HCT116 (cell line): ENCODE data around the gene HMGN2. TPM values are rescaled to one million over a fixed set of nuclear protein-coding genes. Genes with fewer than 3 reads are reported as not detected.

Experiments used
- ATAC-seq: fragments of 200-7000 bp; cut with Tn5 transposase; 2 replicates; pipeline ENCODE4 v1.9.1; 2020; ENCODE audit warnings: mild to moderate bottlenecking, moderate library complexity
- BruUV-seq: library from RNA; stranded (reverse); fragments of 400-500 nt; replicated peaks from 2 replicates; lab custom pipeline; 2021; lab: Mats Ljungman, UMichigan
- CTCF ChIA-PET: fragments of 300-600 bp; sonication (Branson Sonifier 250); formaldehyde crosslinking; loops from one replicate; lab custom pipeline; 2021; ENCODE audit warnings: antibody characterized with exemption; lab: Charles Lee
- POLR2A ChIA-PET: fragments of 300-600, 350-600 bp; sonication (Branson Sonifier 250); formaldehyde crosslinking; loops from one replicate; lab custom pipeline; 2021; ENCODE audit warnings: antibody characterized with exemption; lab: Charles Lee
- RAD21 ChIA-PET, 2 experiments: fragments of 300-600 bp; sonication (Branson Sonifier 250); formaldehyde crosslinking; loops; one replicate each; lab custom pipeline; 2023; ENCODE audit warnings: low total read pairs in 2 of 2; ENCODE audit not compliant: uncharacterized antibody in 2 of 2, unreplicated experiment in 2 of 2, low non-redundant PET in 1 of 2; lab: Charles Lee
- DNase-seq: peaks from one replicate; pipeline ENCODE4 v3.0.0-alpha.2; 2010; ENCODE audit warnings: low read depth, low spot score
- H2AFZ ChIP-seq: fragments of 200-600 bp; shearing (Covaris generic), sonication (generic); 2 replicates; pipeline ENCODE4 v1.6.1; 2017; ENCODE audit warnings: low read depth, mixed run types, mixed read lengths, antibody characterized with exemption, low read length; ENCODE audit not compliant: poor library complexity, severe bottlenecking
- H3K27ac ChIP-seq: 2 replicates; pipeline ENCODE4 v1.5.1; 2012; ENCODE audit warnings: low read depth, low read length
- H3K27me3 ChIP-seq: fragments of 200-600 bp; sonication (generic); 2 replicates; pipeline ENCODE4 v1.6.1; 2016; ENCODE audit warnings: mixed run types, low read length, mixed read lengths; ENCODE audit not compliant: insufficient read depth
- H3K36me3 ChIP-seq, 2 experiments: fragments of 200-500 bp in 1 of 2; fragments of 200-600 bp in 1 of 2; sonication (Bioruptor generic) in 1 of 2; sonication (generic) in 1 of 2; 2 replicates each; pipeline versions ENCODE4 v1.5.1 to v1.6.1; 2014 to 2016; ENCODE audit warnings: low read length in 2 of 2, inconsistent platforms in 1 of 2, mixed read lengths in 1 of 2, mixed run types in 1 of 2; ENCODE audit not compliant: insufficient read depth in 2 of 2, control insufficient read depth in 1 of 2
- H3K4me1 ChIP-seq, 2 experiments: fragments of 200-600 bp in 1 of 2; sonication (generic) in 1 of 2; 2 replicates each; pipeline versions ENCODE4 v1.5.1 to v1.6.1; 2012 to 2017; ENCODE audit warnings: low read length in 2 of 2, inconsistent platforms in 1 of 2, mild to moderate bottlenecking in 1 of 2, mixed read lengths in 1 of 2, mixed run types in 1 of 2, moderate library complexity in 1 of 2; ENCODE audit not compliant: insufficient read depth in 2 of 2, control insufficient read depth in 1 of 2
- H3K4me2 ChIP-seq: fragments of 200-600 bp; sonication (generic); 2 replicates; pipeline ENCODE4 v1.6.1; 2017; ENCODE audit warnings: mixed run types, low read length, mixed read lengths
- H3K4me3 ChIP-seq, 2 experiments: fragments of 200-600 bp in 1 of 2; sonication (generic) in 1 of 2; replicated peaks in 1 of 2; 2 replicates each; pipeline ENCODE4 v1.5.1; 2011 to 2016; ENCODE audit warnings: low read length in 2 of 2, control low read depth in 1 of 2, low read depth in 1 of 2, mild to moderate bottlenecking in 1 of 2, mixed read lengths in 1 of 2, mixed run types in 1 of 2
- H3K79me2 ChIP-seq: fragments of 200-600 bp; sonication (generic); 2 replicates; pipeline ENCODE4 v1.6.1; 2017; ENCODE audit warnings: mild to moderate bottlenecking, mixed run types, low read length, moderate library complexity, mixed read lengths; ENCODE audit not compliant: insufficient read depth
- H3K9ac ChIP-seq: fragments of 200-600 bp; sonication (generic); 2 replicates; pipeline ENCODE4 v1.6.1; 2016; ENCODE audit warnings: low read length, mixed read lengths
- H3K9me2 ChIP-seq: fragments of 200-600 bp; sonication (generic), shearing (Covaris generic); 2 replicates; pipeline ENCODE4 v1.6.1; 2017; ENCODE audit warnings: mixed run types, mild to moderate bottlenecking, moderate library complexity; ENCODE audit not compliant: insufficient read depth
- H3K9me3 ChIP-seq, 2 experiments: fragments of 200-500 bp in 1 of 2; fragments of 200-600 bp in 1 of 2; sonication (Bioruptor generic) in 1 of 2; sonication (generic) in 1 of 2; 2 replicates each; pipeline ENCODE4 v1.6.1; 2014 to 2017; ENCODE audit warnings: low read length in 2 of 2, mixed read lengths in 2 of 2, inconsistent platforms in 1 of 2, low read depth in 1 of 2, mild to moderate bottlenecking in 1 of 2, mixed run types in 1 of 2, moderate library complexity in 1 of 2; ENCODE audit not compliant: control insufficient read depth in 1 of 2, insufficient read depth in 1 of 2
- H4K20me1 ChIP-seq: fragments of 200-600 bp; sonication (generic), shearing (Covaris generic); 2 replicates; pipeline ENCODE4 v1.6.1; 2017; ENCODE audit warnings: mixed run types, mild to moderate bottlenecking, moderate library complexity; ENCODE audit not compliant: insufficient read depth
- EZH2 ChIP-seq: fragments of 200-600 bp; sonication (generic); IDR thresholded peaks from 2 replicates; pipeline ENCODE4 v1.6.1; 2017; ENCODE audit warnings: antibody characterized with exemption, mixed run types
- FOSL1 ChIP-seq: IDR thresholded peaks from 2 replicates; pipeline ENCODE4 v1.6.1; 2012; ENCODE audit warnings: low read depth
- POLR2AphosphoS5 ChIP-seq: IDR thresholded peaks from 2 replicates; pipeline ENCODE4 v1.6.1; 2011; ENCODE audit warnings: mild to moderate bottlenecking, low read depth, low read length, moderate library complexity
- RAD21 ChIP-seq: IDR thresholded peaks from 2 replicates; pipeline ENCODE4 v1.6.1; 2012; ENCODE audit warnings: low read depth, mild to moderate bottlenecking
- YY1 ChIP-seq: IDR thresholded peaks from 2 replicates; pipeline ENCODE4 v1.6.1; 2011; ENCODE audit warnings: low read length, low read depth, moderate library complexity, mild to moderate bottlenecking; ENCODE audit not compliant: insufficient replicate concordance; ENCODE audit errors: extremely low read depth
- ZNF274 ChIP-seq: fragments of 200-500 bp; sonication (Bioruptor generic); IDR thresholded peaks from 2 replicates; pipeline ENCODE4 v1.6.1; 2014; ENCODE audit warnings: mild to moderate bottlenecking, low read depth, low read length, inconsistent platforms
- intact Hi-C: fragments of 100-400 bp; cut with micrococcal nuclease; formaldehyde crosslinking; loops from 2 replicates; pipeline ENCODE4 v1.10.0; 2022
- total RNA-seq: library from RNA; stranded (reverse); gene quantifications from one replicate; pipeline ENCODE4 v1.2.1, GENCODE V29; 2021; ENCODE audit not compliant: unreplicated experiment
- TF ChIP-seq, protein P1 (sequence below), 3 experiments: fragments of 200-600 bp in 1 of 3; sonication (generic) in 1 of 3; IDR thresholded peaks in 2 of 3; conservative IDR thresholded peaks in 1 of 3; 2 replicates each; pipeline ENCODE4 v1.5.1; 2012 to 2017; ENCODE audit warnings: low read depth in 2 of 3, low read length in 2 of 3, antibody characterized with exemption in 1 of 3, borderline replicate concordance in 1 of 3, control low read depth in 1 of 3, mild to moderate bottlenecking in 1 of 3, mixed read lengths in 1 of 3, mixed run types in 1 of 3, moderate library complexity in 1 of 3; ENCODE audit not compliant: insufficient read depth in 1 of 3
- TF ChIP-seq, protein P2 (sequence below): IDR thresholded peaks from 2 replicates; pipeline ENCODE4 v1.6.1; 2012
- TF ChIP-seq, protein P3 (sequence below): IDR thresholded peaks from 2 replicates; pipeline ENCODE4 v1.6.1; 2012
- TF ChIP-seq, protein P4 (sequence below): IDR thresholded peaks from 2 replicates; pipeline ENCODE4 v1.6.1; 2011; ENCODE audit warnings: mild to moderate bottlenecking, low read length, moderate library complexity; ENCODE audit not compliant: insufficient replicate concordance; ENCODE audit errors: extremely low read depth

The HMGN2 gene
- total RNA-seq, 1 experiment from 2014 or later: 483 TPM

DNA sequence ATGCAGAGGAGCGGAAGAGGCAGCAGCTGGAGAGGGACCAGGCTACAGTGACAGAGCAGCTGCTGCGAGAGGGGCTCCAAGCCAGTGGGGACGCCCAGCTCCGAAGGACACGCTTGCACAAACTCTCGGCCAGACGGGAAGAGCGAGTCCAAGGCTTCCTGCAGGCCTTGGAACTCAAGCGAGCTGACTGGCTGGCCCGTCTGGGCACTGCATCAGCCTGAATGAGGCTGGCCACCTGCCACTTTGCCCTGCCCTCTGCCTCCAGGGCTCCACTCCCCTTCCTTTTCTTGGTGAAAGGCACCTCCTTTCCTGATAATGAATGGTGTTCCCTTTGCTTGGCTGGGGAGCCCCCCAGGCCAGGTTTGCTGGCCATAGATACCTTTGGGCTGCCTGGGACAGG, 3.3 kb upstream of the HMGN2 start:
- no peak for TF ChIP-seq POLR2AphosphoS5
- TF ChIP-seq FOSL1: no peak
- TF ChIP-seq RAD21: no peak
- BruUV-seq: no TSS peak
- H3K4me2 ChIP-seq: no peak overlapping the region
- H2AFZ ChIP-seq: no peak overlapping the region
- intact Hi-C loops: no loop called here
- H4K20me1 ChIP-seq: peaks cover 9% of the 10 kb centered on the region; the same call in 1 of the 2 replicates
- ChIA-PET CTCF (interaction anchor here (1.6 to 2.0 kb wide), 3 partner anchors 32 to 52 kb away, joined by 4 to 9 read pairs (median 9); partner anchors contain the start of gene DHDDS), POLR2A (no interaction called here), RAD21 (no interaction called here)
- peaks cover 12 to 37% of the 10 kb centered on the region in 2 experiments for H3K4me1 ChIP-seq
- no peak overlapping the region for H3K4me3 ChIP-seq
- H3K9me3 ChIP-seq: no peaks in the 10 kb centered on the region
- peaks cover 9% of the 10 kb centered on the region for H3K79me2 ChIP-seq
- H3K9ac ChIP-seq: no peak overlapping the region
- no peaks in the 10 kb centered on the region for H3K27me3 ChIP-seq
- ATAC-seq (no peak), DNase-seq (no peak)
- peaks cover 6 to 28% of the 10 kb centered on the region in 2 experiments for H3K36me3 ChIP-seq
- no peak overlapping the region for H3K27ac ChIP-seq
- no peaks in the 10 kb centered on the region for H3K9me2 ChIP-seq

DNA sequence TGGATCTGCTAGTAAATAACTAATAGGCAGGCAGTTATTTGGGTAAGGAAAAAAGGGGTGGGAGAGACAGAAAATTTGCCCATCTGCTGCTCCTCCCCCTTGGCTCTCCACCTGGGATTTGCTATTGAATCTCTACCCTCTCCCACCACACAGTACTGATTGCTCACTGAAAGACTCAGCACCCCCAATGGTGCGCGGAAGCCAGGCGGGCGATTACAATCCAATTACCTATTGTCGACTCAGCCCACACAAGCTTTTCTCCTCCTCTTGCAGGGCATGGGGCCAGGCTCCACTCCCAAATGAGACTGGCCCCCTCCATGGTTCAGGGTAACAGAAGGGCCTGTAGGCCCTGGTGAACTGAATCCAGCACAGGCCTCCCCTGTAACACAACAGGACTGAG, 2.7 kb upstream of the HMGN2 start:
- Histone ChIP-seq H3K4me1 (peaks cover 13 to 39% of the 10 kb centered on the region in 2 experiments), H3K27me3 (no peaks in the 10 kb centered on the region), H3K9ac (no peak overlapping the region), H3K9me2 (no peaks in the 10 kb centered on the region), H3K4me2 (no peak overlapping the region), H3K27ac (peak overlapping the region; percentile 7; the same call in 1 of the 2 replicates), H3K36me3 (peaks cover 11 to 34% of the 10 kb centered on the region in 2 experiments), H3K4me3 (no peak overlapping the region), H2AFZ (no peak overlapping the region), H3K9me3 (no peaks in the 10 kb centered on the region), H4K20me1 (peaks cover 16% of the 10 kb centered on the region; the same call in 1 of the 2 replicates), H3K79me2 (peaks cover 16% of the 10 kb centered on the region)
- POLR2A ChIA-PET: no interaction called here
- BruUV-seq: no TSS peak
- RAD21 ChIA-PET: no interaction called here
- DNase-seq: no peak
- intact Hi-C loops: no loop called here
- ATAC-seq: no peak
- CTCF ChIA-PET: interaction anchor here (1.1 to 2.0 kb wide), 4 partner anchors 25 to 52 kb away, joined by 4 to 9 read pairs (median 6); partner anchors contain the start of gene DHDDS
- no peak for TF ChIP-seq EZH2
- TF ChIP-seq, protein P1, sequence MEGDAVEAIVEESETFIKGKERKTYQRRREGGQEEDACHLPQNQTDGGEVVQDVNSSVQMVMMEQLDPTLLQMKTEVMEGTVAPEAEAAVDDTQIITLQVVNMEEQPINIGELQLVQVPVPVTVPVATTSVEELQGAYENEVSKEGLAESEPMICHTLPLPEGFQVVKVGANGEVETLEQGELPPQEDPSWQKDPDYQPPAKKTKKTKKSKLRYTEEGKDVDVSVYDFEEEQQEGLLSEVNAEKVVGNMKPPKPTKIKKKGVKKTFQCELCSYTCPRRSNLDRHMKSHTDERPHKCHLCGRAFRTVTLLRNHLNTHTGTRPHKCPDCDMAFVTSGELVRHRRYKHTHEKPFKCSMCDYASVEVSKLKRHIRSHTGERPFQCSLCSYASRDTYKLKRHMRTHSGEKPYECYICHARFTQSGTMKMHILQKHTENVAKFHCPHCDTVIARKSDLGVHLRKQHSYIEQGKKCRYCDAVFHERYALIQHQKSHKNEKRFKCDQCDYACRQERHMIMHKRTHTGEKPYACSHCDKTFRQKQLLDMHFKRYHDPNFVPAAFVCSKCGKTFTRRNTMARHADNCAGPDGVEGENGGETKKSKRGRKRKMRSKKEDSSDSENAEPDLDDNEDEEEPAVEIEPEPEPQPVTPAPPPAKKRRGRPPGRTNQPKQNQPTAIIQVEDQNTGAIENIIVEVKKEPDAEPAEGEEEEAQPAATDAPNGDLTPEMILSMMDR (IDR thresholded peaks at IDR 0.05 in 2 of 3, conservative IDR thresholded peaks at IDR 0.05 in 1 of 3; ENCODE audit: borderline replicate concordance in 1 of 3, insufficient read depth in 1 of 3, low read depth in 2 of 3, low read length in 2 of 3): no peak
- TF ChIP-seq POLR2AphosphoS5: no peak
- TF ChIP-seq, protein P2, sequence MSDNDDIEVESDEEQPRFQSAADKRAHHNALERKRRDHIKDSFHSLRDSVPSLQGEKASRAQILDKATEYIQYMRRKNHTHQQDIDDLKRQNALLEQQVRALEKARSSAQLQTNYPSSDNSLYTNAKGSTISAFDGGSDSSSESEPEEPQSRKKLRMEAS: no peak
- TF ChIP-seq ZNF274: no peak
- TF ChIP-seq FOSL1: no peak
- TF ChIP-seq, protein P3, sequence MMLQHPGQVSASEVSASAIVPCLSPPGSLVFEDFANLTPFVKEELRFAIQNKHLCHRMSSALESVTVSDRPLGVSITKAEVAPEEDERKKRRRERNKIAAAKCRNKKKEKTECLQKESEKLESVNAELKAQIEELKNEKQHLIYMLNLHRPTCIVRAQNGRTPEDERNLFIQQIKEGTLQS: no peak
- TF ChIP-seq, protein P4, sequence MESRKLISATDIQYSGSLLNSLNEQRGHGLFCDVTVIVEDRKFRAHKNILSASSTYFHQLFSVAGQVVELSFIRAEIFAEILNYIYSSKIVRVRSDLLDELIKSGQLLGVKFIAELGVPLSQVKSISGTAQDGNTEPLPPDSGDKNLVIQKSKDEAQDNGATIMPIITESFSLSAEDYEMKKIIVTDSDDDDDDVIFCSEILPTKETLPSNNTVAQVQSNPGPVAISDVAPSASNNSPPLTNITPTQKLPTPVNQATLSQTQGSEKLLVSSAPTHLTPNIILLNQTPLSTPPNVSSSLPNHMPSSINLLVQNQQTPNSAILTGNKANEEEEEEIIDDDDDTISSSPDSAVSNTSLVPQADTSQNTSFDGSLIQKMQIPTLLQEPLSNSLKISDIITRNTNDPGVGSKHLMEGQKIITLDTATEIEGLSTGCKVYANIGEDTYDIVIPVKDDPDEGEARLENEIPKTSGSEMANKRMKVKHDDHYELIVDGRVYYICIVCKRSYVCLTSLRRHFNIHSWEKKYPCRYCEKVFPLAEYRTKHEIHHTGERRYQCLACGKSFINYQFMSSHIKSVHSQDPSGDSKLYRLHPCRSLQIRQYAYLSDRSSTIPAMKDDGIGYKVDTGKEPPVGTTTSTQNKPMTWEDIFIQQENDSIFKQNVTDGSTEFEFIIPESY: no peak
- TF ChIP-seq YY1: no peak
